Stimulated activated CD4-positive, alpha-beta T cell treated with anti-CD3 and anti-CD28 coated beads, Interleukin-1b, Interleukin-23, amount 100 ng/mL, for 4 hours (primary cell): Measurements from ENCODE around the gene TIPARP.
"Not testable (repeated sequence)": the region's sequence is repeated elsewhere in the genome, so short reads cannot be mapped to it uniquely, and the experiment has no call there.

Source experiments
- DNase-seq, 2 donors: peaks; one replicate each; pipeline ENCODE4 v3.0.0-alpha.2; 2020; ENCODE audit warnings: low read depth in 2 of 2

The TIPARP gene

GRCh38 chr3:156710429-156710828 is 36.0 kb downstream of the TIPARP start:
- no peak for DNase-seq

DNA sequence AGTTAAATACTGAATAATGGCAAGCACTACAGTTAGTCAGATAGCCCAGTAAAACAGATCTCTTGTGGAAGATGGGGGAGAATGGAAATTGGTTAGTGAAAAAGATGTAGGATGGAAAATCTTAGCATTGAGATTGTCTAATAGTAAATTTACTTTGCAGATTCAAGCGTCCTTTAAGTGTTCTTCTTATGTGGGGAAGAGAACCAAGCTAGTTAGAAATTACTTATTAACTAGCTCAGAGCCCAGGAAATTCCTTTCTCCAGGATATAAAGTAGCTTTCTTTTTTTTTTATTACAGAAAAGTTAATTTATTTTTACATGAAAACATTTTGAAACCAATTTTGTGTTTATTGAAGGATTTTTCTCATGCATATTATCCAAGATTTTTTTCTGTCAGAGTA is 36.7 kb downstream of the TIPARP start:
- no peak for DNase-seq

DNA sequence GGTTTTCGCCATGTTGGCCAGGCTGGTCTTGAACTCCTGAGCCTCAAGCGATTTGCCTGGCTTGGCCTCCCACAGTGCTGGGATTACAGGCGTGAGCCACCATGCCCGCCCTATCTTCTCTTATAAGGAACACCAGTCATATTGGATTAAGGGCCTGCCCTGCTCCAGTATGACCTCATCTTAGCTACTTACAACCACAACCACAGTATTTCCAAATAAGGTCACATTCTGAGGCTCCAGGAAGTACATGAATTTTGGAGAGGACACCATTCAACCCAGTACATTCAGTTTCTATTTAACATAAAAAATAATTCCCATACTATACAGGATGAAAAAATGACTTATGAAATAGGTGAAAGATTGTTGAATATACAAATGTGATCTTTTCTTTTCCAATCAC is 37.6 kb downstream of the TIPARP start:
- DNase-seq = not testable (repeated sequence)

DNA sequence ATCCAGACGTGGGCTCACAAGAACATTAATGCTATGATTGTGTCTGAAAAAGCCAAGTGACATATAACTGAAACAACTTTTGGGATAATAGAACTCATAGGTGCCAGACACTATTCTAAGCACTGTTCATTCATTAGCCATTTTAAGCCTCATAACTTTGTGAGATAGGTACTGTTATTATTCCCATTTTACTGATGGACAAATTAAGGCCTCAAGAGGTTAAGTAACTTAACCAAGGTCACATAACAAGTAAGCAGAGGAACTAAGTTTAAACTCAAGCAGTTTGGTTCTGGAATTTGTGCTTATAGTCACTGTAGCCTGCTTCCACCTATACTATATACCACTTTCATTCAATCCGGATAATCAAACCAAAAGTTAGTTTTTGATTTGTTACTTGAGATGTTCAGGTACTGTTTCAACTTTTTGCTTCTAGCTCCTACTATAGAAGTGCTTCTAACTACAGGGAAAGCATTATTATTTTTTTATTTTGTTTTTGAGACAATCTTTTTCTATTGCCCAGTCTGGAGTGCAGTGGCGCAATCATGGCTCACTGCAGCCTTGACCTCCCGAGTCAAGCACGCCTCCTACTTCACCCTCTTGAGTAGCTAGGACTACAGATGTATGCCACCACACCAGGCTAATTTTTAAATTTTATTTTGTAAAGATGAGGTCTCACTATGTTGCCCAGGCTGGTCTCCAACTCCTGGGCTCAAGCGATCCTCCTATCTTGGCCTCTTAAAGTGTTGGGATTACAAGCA is 41.9 kb downstream of the TIPARP start:
- no peak for DNase-seq

GRCh38 chr3:156718622-156719306 is 44.4 kb downstream of the TIPARP start:
- no peak for DNase-seq

DNA sequence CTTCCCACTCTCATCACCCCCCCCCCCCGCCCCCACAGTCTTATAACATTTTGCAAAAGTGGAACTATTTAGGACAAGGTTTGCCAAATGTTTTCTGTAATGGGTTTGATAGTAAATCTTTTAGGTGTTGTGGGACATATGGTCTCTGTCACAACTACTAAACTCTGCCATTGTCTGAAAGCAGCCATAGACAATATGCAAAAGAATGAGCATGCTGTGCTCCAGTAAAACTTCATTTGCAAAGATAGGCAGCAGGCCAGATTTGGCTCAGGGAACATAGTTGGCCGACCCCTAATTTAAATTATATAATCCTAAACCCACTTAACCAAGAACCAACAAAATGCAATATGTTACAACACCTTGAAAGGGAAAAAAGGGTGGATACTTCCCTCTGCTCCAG is 46.4 kb downstream of the TIPARP start:
- DNase-seq = no peak

GRCh38 chr3:156721687-156722618 is 47.6 kb downstream of the TIPARP start:
- no peak for DNase-seq

DNA sequence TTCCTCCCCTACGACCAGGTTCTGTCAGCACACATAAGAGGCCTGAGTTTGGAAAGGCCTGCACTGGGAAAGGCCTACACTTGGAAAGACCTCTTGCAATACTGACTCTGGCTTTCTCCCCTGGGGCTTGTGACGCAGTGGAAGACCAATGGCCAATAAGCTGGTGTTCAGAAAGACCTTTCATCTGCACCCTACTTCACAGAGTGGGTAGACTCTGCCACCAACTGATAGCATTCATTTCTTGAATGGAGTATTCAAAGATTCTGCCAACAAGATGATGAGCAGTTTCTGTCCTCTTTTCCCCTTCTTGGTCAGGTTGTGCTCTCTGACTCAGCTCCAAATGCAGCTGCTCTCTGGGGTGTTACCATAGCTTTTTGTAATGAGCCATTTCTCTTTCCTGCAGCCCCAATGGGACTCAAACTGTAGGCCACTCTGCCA is 48.8 kb downstream of the TIPARP start:
- DNase-seq = no peak

GRCh38 chr3:156725682-156726081 is 51.3 kb downstream of the TIPARP start:
- DNase-seq = no peak

GRCh38 chr3:156726456-156726855 is 52.1 kb downstream of the TIPARP start:
- DNase-seq = no peak

DNA sequence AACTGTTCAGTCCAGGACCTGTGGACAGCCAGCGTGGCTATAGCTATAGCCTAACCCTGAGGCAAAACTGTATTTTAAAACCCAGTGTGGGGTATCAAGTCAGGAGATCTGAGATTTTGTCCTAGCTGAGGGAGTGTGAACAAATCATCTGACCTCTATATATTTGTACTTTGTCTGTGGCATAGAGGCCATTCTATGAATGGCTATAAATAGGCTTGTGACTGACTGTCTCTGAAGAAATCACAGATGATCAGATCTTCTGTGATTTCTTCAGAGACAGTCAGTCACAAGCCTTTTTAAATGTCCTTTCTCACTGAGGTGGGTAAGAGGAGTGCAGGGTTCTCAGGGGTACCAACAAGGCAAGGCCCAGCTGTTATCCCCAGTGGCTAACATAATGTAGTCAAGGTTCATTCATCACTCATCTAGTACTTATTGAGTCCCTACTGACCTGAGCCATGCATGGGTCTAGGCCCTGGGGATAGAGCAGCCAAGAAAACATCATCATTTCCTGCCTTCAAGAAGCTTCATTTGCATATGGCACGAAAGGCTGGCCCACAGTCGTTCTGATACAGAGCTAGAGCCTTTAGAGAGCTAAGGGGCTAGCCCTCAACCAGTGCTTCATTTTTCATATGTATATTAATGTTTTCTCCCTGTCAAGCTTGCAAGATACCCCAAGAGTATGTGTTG is 53.3 kb downstream of the TIPARP start:
- DNase-seq = no peak

DNA sequence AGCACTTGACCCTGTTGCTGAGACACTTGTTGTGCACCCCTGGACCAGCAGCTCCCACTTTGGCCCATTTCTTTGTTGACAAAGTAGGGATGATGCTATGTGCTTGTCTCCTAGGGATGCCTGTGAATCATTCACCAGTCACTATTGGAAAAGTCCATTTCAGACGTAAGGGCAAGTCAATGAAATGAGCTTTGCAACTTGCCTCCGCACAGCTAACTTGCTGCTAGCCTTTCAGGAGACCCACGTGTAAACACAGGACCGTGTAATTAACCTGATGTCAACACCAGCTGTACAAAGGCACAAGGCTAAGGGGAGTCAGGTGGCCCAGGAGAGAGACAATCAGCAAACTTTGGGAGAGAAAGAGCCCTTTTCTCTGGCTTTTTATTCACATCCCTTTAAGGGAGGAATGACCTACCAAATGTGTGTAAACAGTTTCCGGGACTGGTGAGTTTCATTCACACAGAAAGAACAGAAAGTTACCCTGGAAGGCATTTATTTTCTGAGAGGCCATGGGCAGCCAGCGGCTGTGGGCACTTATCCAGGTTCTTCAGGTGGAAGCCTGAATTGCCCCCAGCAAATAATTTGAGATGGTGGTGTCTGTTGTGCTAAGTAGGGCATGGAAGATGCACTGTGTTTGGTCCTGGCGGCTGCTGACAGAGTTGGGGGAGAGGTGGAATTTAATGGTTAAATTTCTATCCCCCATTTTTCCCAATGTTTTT is 54.0 kb downstream of the TIPARP start:
- no peak for DNase-seq

- no peak for DNase-seq
Measured at GRCh38 chr3:156729460-156730179, 55.2 kb downstream of the TIPARP start.

DNA sequence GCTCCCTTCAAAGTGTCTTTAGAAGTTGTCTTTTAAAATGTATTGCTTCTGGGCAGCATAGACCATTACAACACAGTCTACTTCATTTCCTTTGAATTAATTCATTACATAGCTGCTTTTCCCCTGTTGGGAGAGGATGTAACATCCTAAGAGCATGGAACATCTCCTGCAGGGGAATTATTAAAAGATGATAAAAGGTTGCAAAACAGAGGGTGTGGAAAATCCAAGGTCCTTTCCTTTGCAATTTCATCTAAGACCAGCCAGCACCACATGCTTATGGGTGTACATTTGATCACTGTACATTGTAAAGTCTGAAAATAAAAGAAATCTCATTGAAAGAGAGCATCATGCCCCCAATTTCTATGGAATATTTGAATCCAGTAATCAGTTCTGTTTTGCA is 57.4 kb downstream of the TIPARP start:
- no peak for DNase-seq

DNA sequence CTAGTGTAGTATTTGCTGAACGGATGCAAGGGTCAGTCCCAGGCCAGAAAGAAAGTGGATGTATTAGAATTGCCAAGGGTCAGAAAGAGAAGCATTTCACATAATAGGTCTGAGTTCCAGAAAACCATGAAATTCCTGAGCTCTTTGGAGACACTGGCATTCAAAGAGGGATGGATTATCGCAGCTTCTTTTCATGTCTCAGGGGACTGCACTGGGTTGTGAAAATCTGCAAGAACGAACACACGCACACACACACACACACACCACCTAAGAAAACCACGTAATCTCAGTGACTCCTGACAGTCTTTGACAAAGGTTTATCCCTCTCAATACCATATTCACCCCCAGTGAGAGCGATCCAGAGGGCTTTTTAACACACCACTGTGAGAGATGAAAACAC is 57.9 kb downstream of the TIPARP start:
- no peak for DNase-seq

GRCh38 chr3:156732715-156733421 is 58.5 kb downstream of the TIPARP start:
- no peak for DNase-seq

DNA sequence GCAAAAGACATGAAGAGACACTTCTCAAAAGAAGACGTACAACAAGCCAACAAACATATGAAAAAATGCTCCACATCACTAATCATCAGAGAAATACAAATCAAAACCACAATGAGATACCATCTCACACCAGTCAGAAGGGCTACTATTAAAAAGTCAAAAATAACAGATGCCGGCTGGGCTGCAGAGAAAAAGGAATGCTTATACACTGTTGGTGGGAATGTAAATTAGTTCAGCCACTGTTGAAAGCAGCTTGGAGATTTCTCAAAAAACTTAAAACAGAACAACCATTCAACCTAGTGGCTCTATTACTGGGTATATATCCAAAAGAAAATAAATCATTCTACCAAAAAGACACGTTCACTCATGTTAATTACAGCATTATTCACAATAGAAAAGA is 60.3 kb downstream of the TIPARP start:
- not testable (repeated sequence) for DNase-seq

DNA sequence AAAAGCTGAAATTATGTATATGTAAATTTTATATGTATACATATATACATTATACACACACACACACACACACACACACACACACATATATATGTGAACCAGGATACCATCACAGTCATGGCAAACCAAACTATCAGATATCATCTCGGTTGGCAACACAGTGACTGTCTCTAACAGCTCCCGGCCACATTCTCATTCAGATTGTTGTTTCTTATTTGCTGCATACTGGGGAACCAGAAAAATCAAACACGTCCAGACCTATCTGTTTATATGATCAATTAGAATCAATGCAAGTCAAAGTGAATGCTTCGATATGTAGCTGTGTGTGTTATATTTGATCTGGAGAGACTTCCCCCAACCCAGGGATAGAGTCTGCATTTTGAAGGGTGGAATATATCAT is 61.1 kb downstream of the TIPARP start:
- no peak for DNase-seq

DNA sequence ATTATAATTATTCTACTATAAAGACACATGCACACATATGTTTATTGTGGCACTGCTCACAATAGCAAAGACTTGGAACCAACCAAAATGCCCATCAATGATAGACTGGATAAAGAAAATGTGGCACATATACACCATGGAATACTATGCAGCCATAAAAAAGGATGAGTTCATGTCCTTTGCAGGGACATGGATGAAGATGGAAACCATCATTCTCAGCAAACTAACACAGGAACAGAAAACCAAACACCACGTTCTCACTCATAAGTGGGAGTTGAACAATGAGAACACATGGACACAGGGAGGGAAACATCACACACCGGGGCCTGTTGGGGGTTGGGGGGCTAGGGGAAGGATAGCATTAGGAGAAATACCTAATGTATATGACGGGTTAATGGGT is 62.7 kb downstream of the TIPARP start:
- not testable (repeated sequence) for DNase-seq

DNA sequence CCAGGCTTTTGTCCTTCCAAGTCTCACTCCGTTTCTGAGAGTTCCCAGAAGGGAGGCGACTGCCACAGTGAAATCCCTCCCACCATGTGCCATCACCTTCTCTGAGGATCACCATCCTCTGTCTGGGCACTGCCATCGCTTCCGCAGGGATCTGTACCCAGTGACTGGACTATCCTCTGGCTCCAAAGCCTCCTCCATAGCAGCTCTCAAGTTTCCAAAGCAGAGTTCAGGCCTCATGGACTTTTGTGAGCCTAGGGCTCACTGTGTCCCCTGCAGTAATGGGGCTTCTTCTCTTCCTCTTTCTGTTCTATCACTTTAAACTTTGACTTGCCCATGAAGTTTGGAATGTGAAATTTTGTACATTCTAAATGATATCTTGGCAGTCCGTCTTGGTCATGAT is 63.9 kb downstream of the TIPARP start:
- no peak for DNase-seq
